ENCODE measurements around the gene HSPB1. TPM values are rescaled to one million over a fixed set of nuclear protein-coding genes. Genes with fewer than 3 reads are reported as not detected.
A peak's percentile ranks its signal among the peaks of the same experiment; 100 is the strongest.
"Not testable (repeated sequence)": the region's sequence is repeated elsewhere in the genome, so short reads cannot be mapped to it uniquely, and the experiment has no call there.

HSPB1 gene
- total and polyA plus RNA-seq, 12 donors, result 1,266 to 6,886 (median 2,108) TPM

- intact Hi-C loops (cut with DNase I), result loop anchor here in 4 of 10 donors (2.0 to 10.0 kb wide), 3 partner anchors 133 to 136 kb away; no protein-coding TSS in a partner anchor
- Histone ChIP-seq H3K9me3 (no peaks in the 10 kb centered on the region), H3K4me1 (peaks cover 6 to 44% (median 25%) of the 10 kb centered on the region in 9 donors), H3K27ac (peak overlapping the region in 6 of 10 donors; percentile 14 to 67 (median 40)), H3K27me3 (no peaks in the 10 kb centered on the region), H3K4me3 (no peak overlapping the region), H3K36me3 (no peaks in the 10 kb centered on the region)
- 55 to 62% methylated on average over 21 of the region's 21 CpGs for WGBS, 2 donors
- DNase-seq (no peak), ATAC-seq (no peak)
- no peak for TF ChIP-seq CTCF (IDR thresholded peaks at IDR 0.05)
Observed at GRCh38 chr7:76310102-76310957, 7.9 kb downstream of the HSPB1 start.

DNA sequence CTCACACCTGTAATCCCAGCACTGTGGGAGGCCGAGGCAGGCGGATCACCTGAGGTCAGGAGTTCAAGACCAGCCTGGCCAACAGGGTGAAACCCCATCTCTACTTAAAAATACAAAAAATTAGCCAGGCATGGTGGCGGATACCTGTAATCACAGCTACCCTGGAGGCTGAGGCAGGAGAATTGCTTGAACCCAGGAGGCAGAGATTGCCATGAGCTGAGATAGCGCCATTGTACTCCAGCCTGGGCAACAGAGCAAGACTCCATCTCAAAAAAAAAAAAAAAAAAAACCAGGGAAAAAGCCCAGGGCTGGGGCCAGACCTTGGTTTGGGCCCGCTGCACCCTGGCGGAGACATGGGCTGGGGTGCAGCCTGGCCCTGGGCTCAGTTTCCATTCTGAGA lies 9.4 kb downstream of the HSPB1 start:
- not testable (repeated sequence) for DNase-seq

GRCh38 chr7:76314042-76314721 lies 11.7 kb downstream of the HSPB1 start:
- H3K4me1 ChIP-seq, result peaks cover 9 to 36% (median 23%) of the 10 kb centered on the region in 9 donors
- no peaks in the 10 kb centered on the region for H3K36me3 ChIP-seq
- TF ChIP-seq CTCF (IDR thresholded peaks at IDR 0.05), result peak; percentile 100
- no peaks in the 10 kb centered on the region for H3K27me3 ChIP-seq
- 7 to 8% methylated on average over 15 of the region's 15 CpGs for WGBS, 2 donors
- intact Hi-C loops (cut with DNase I), result loop anchor here (1.0 to 10.0 kb wide), 8 partner anchors 21 to 139 kb away; no protein-coding TSS in a partner anchor
- peak overlapping the region in 1 of 10 donors; percentile 12 for H3K27ac ChIP-seq
- no peak overlapping the region for H3K4me3 ChIP-seq
- H3K9me3 ChIP-seq, result no peaks in the 10 kb centered on the region
- peak; percentile 96 to 98 for DNase-seq
- peak; percentile 60 to 77 (median 68) for ATAC-seq

More for the DNA sequence above, 9.4 kb downstream of the HSPB1 start:
- not testable (repeated sequence) for H3K4me3 ChIP-seq, H3K27ac ChIP-seq, H3K36me3 ChIP-seq, ATAC-seq, H3K27me3 ChIP-seq, H3K9me3 ChIP-seq
- 99 to 100% methylated on average over 6 of the region's 6 CpGs for WGBS, 2 donors
- intact Hi-C loops (cut with DNase I), result loop anchor here in 4 of 10 donors (2.0 to 10.0 kb wide), 3 partner anchors 135 to 137 kb away; no protein-coding TSS in a partner anchor
- peaks cover 5 to 30% (median 13%) of the 10 kb centered on the region in 9 donors for H3K4me1 ChIP-seq

DNA sequence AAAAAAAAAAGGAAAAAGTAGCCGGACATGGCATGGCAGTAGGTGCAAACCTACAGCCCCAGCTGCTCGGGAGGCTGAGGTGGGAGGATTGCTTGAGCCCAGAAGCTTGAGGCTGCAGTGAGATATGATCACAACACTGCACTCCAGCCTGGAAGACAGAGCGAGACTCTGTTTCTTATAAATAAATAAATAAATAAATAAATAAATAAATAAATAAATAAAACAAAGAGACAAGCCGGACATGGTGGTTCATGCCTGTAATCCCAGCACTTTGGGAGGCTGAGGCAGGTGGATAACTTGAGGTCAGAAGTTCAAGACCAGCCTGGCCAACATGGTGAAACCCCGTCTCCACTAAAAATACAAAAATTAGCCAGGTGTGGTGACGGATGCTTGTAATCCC lies 12.3 kb downstream of the HSPB1 start:
- H3K4me3 ChIP-seq, DNase-seq, H3K9me3 ChIP-seq, H3K36me3 ChIP-seq, H3K27ac ChIP-seq, ATAC-seq, H3K27me3 ChIP-seq: not testable (repeated sequence)
- intact Hi-C loops (cut with DNase I), result loop anchor here (1.0 to 10.0 kb wide), 10 partner anchors 22 to 140 kb away; partner anchors contain the start of gene YWHAG (in 1 of the 10)
- H3K4me1 ChIP-seq, result peaks cover 12 to 42% (median 28%) of the 10 kb centered on the region in 9 donors
- WGBS, 2 donors, result 66 to 70% methylated on average over 6 of the region's 6 CpGs

GRCh38 chr7:76315364-76315763 lies 12.9 kb downstream of the HSPB1 start:
- H3K36me3 ChIP-seq, result peaks cover 0 to 6% (median 0%) of the 10 kb centered on the region in 9 donors
- ATAC-seq (no peak), DNase-seq (no peak)
- H3K27ac ChIP-seq, result no peak overlapping the region
- H3K4me1 ChIP-seq, result peaks cover 9 to 38% (median 27%) of the 10 kb centered on the region in 9 donors
- 73 to 76% methylated on average over 5 of the region's 5 CpGs for WGBS, 2 donors
- intact Hi-C loops (cut with DNase I), result loop anchor here in 5 of 10 donors (2.0 to 10.0 kb wide), 6 partner anchors 23 to 141 kb away; partner anchors contain the start of gene YWHAG (in 1 of the 5)
- no peaks in the 10 kb centered on the region for H3K9me3 ChIP-seq
- H3K4me3 ChIP-seq, result no peak overlapping the region
- no peaks in the 10 kb centered on the region for H3K27me3 ChIP-seq
- no peak for TF ChIP-seq CTCF (IDR thresholded peaks at IDR 0.05)
